ENCODE measurements around the gene ASB2. TPM values are rescaled to one million over a fixed set of nuclear protein-coding genes. Genes with fewer than 3 reads are reported as not detected.

ASB2 gene
- total RNA-seq, 1 experiment from 2014 or later = 0.35 TPM

DNA sequence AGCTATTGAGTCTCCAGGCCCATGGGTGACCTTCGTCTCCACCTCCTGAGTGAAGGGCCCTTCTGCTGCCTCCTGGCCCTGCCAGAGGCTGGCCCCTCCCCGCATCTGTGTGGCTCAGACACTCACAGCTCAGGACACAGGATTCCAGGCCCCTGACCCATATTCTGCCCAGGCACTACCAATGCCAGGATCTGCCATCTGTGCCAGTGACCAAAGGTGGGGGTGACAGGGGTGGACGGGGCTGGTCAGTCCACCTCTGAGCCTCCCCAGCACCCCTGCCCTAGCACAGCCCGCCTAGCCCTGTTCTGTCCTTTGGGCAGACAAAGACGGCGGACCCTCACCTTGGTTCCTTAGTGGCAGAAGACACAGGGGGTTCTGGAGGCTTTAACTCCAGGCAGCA is 2.8 kb downstream of the ASB2 start:
- H2BK120ac ChIP-seq (ENCODE audit: low read depth, low read length, poor library complexity, severe bottlenecking) = no peak overlapping the region
- H3K23ac ChIP-seq (ENCODE audit: insufficient read length, low read depth, low read length) = no peak overlapping the region
- peaks cover 14 to 17% of the 10 kb centered on the region in 2 experiments for H3K4me1 Mint-ChIP-seq
- no peaks in the 10 kb centered on the region; the same call in 1 of the 2 replicates for H3K4me1 ChIP-seq (ENCODE audit: insufficient read depth, low read length)
- H3K27ac Mint-ChIP-seq = no peak overlapping the region
- H3K9me3 ChIP-seq (ENCODE audit: control insufficient read depth, low read depth, low read length) = no peaks in the 10 kb centered on the region
- no peak overlapping the region for H2AK5ac ChIP-seq (ENCODE audit: insufficient read length, low read length)
- H3K14ac ChIP-seq (ENCODE audit: insufficient read depth, low read length) = no peak overlapping the region
- no peak overlapping the region for H2BK12ac ChIP-seq (ENCODE audit: insufficient read length, low read depth, low read length)
- H3K9me3 Mint-ChIP-seq = no peaks in the 10 kb centered on the region
- H2BK15ac ChIP-seq (ENCODE audit: low read depth, low read length) = no peak overlapping the region
- no peak overlapping the region for H2BK5ac ChIP-seq (ENCODE audit: insufficient read length, low read length)
- no peaks in the 10 kb centered on the region for H3K27me3 ChIP-seq (ENCODE audit: insufficient read depth, low read length)
- H3K79me2 ChIP-seq (ENCODE audit: insufficient read depth, low read length) = no peaks in the 10 kb centered on the region
- no peak overlapping the region for H3T11ph ChIP-seq (ENCODE audit: low read length)
- no peak overlapping the region for H3K9ac ChIP-seq (ENCODE audit: extremely low read depth, insufficient read length, low read length)
- H3K4ac ChIP-seq (ENCODE audit: low read depth, low read length) = no peak overlapping the region
- no peaks in the 10 kb centered on the region for H3K79me1 ChIP-seq (ENCODE audit: insufficient read depth, low read depth, low read length, poor library complexity, severe bottlenecking)
- no peak overlapping the region for H3K4me2 ChIP-seq (ENCODE audit: insufficient read depth, insufficient read length, low read length)
- no CpG with 5 or more reads among the region's 6 CpGs for WGBS (ENCODE audit: extremely low coverage, insufficient read length, low lambda C conversion rate)
- no peak overlapping the region for H3K56ac ChIP-seq (ENCODE audit: insufficient read length, low read depth, low read length)
- H3K4me3 Mint-ChIP-seq = no peak overlapping the region
- no peak overlapping the region for H4K8ac ChIP-seq (replicated peaks; ENCODE audit: insufficient read length, low read depth, low read length)
- no peaks in the 10 kb centered on the region for H4K20me1 ChIP-seq (ENCODE audit: control insufficient read depth, insufficient read depth, insufficient read length)
- H2BK20ac ChIP-seq (ENCODE audit: low read depth, low read length, poor library complexity, severe bottlenecking) = no peak overlapping the region
- H3K27ac ChIP-seq (ENCODE audit: insufficient read length, low read depth, low read length) = no peak overlapping the region
- no peak overlapping the region for H3K18ac ChIP-seq (ENCODE audit: insufficient read length, low read depth, low read length)
- H4K91ac ChIP-seq (ENCODE audit: insufficient read length, low read depth, low read length) = no peak overlapping the region
- H3K23me2 ChIP-seq (ENCODE audit: insufficient read length, low read depth, low read length, poor library complexity, severe bottlenecking) = no peaks in the 10 kb centered on the region
- H3K27me3 Mint-ChIP-seq (ENCODE audit: low read depth) = peaks cover 2% of the 10 kb centered on the region; the same call in 1 of the 2 replicates
- no peak overlapping the region for H4K5ac ChIP-seq (ENCODE audit: insufficient read length, low read depth, low read length)
- TF ChIP-seq, protein P1, sequence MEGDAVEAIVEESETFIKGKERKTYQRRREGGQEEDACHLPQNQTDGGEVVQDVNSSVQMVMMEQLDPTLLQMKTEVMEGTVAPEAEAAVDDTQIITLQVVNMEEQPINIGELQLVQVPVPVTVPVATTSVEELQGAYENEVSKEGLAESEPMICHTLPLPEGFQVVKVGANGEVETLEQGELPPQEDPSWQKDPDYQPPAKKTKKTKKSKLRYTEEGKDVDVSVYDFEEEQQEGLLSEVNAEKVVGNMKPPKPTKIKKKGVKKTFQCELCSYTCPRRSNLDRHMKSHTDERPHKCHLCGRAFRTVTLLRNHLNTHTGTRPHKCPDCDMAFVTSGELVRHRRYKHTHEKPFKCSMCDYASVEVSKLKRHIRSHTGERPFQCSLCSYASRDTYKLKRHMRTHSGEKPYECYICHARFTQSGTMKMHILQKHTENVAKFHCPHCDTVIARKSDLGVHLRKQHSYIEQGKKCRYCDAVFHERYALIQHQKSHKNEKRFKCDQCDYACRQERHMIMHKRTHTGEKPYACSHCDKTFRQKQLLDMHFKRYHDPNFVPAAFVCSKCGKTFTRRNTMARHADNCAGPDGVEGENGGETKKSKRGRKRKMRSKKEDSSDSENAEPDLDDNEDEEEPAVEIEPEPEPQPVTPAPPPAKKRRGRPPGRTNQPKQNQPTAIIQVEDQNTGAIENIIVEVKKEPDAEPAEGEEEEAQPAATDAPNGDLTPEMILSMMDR (conservative IDR thresholded peaks at IDR 0.05) = no peak
- no peaks in the 10 kb centered on the region for H3K36me3 Mint-ChIP-seq (ENCODE audit: insufficient read depth in 1 of 3, low read depth in 3 of 3)
- DNase-seq = no peak
- no peak overlapping the region for H2AFZ ChIP-seq (ENCODE audit: low read length)
